ENCODE results near the gene PIGU. TPM values are rescaled to one million over a fixed set of nuclear protein-coding genes. Genes with fewer than 3 reads are reported as not detected.

Gene PIGU
- total and polyA plus RNA-seq, 9 of the 15 experiments (the other 6 are each of a cell fraction or from before 2014, with no cell fraction given), result 6.5 to 100 (median 28.1) TPM

GRCh38 chr20:34541917-34542316 lies 135.0 kb downstream of the PIGU start:
- Histone ChIP-seq H3K4me2 (ENCODE audit: insufficient read depth, low read length) (no peak overlapping the region), H3K36me3 (ENCODE audit: control insufficient read depth, insufficient read depth, low read length) (peaks cover 36% of the 10 kb centered on the region), H3K9me3 (replicated peaks; ENCODE audit: control insufficient read depth, insufficient read depth, low read depth, low read length) (no peaks in the 10 kb centered on the region), H4K20me1 (replicated peaks; ENCODE audit: control insufficient read depth, insufficient read depth, low read length) (no peaks in the 10 kb centered on the region), H3K4me1 (replicated peaks in 1 of 2; ENCODE audit: control insufficient read depth in 2 of 2, insufficient read depth in 2 of 2, low read length in 2 of 2) (peaks cover 0 to 3% of the 10 kb centered on the region in 2 experiments; a peak in 2 of 5 replicates), H3K27me3 (ENCODE audit: control insufficient read depth in 2 of 2, insufficient read depth in 2 of 2, low read length in 2 of 2) (no peaks in the 10 kb centered on the region), H3K4me3 (no peak overlapping the region), H3K79me2 (ENCODE audit: control insufficient read depth, insufficient read depth, low read length) (no peaks in the 10 kb centered on the region), H3K9me1 (ENCODE audit: control insufficient read depth, insufficient read depth, low read length) (no peaks in the 10 kb centered on the region), H2AFZ (ENCODE audit: low read depth, low read length) (no peak overlapping the region), H3K9ac (ENCODE audit: insufficient read depth in 1 of 2, low read depth in 2 of 2, low read length in 2 of 2) (no peak overlapping the region), H3K27ac (ENCODE audit: extremely low read depth, low read depth, low read length) (no peak overlapping the region)
- DNase-seq (ENCODE audit: extremely low read depth in 1 of 4, low spot score in 3 of 4) (no peak), FAIRE-seq (no peak), ATAC-seq (no peak)
- CTCF ChIA-PET (ENCODE audit: low intra/inter-chr PET ratio), result no interaction called here
- intact Hi-C loops (cut with micrococcal nuclease) (no loop called here), in situ Hi-C loops (cut with MboI) (no loop called here)
- WGBS (ENCODE audit: insufficient coverage, low coverage, missing lambda C conversion rate), result 79% methylated on average over 14 of the region's 16 CpGs
- POLR2A ChIA-PET, result interaction anchor here (0.7 to 1.2 kb wide), 3 partner anchors 12 to 17 kb away, joined by 3 to 6 read pairs (median 3); no protein-coding TSS in a partner anchor
- no TSS peak for BruUV-seq (replicated peaks)
- TF ChIP-seq, protein P1, sequence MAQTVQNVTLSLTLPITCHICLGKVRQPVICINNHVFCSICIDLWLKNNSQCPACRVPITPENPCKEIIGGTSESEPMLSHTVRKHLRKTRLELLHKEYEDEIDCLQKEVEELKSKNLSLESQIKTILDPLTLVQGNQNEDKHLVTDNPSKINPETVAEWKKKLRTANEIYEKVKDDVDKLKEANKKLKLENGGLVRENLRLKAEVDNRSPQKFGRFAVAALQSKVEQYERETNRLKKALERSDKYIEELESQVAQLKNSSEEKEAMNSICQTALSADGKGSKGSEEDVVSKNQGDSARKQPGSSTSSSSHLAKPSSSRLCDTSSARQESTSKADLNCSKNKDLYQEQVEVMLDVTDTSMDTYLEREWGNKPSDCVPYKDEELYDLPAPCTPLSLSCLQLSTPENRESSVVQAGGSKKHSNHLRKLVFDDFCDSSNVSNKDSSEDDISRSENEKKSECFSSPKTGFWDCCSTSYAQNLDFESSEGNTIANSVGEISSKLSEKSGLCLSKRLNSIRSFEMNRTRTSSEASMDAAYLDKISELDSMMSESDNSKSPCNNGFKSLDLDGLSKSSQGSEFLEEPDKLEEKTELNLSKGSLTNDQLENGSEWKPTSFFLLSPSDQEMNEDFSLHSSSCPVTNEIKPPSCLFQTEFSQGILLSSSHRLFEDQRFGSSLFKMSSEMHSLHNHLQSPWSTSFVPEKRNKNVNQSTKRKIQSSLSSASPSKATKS (CRISPR knock-in tag; IDR thresholded peaks at IDR 0.05), result no peak
- TF ChIP-seq MCM2 (IDR thresholded peaks at IDR 0.05; ENCODE audit: low read depth) (no peak), ZSCAN32 (CRISPR knock-in tag; IDR thresholded peaks at IDR 0.05) (no peak), FOXP1 (CRISPR knock-in tag; IDR thresholded peaks at IDR 0.05) (no peak), CBX3 (IDR thresholded peaks at IDR 0.05; ENCODE audit: borderline replicate concordance in 1 of 2, low read length in 2 of 2) (no peak), ZNF224 (CRISPR knock-in tag; IDR thresholded peaks at IDR 0.05) (no peak), HMGN3 (IDR thresholded peaks at IDR 0.05; ENCODE audit: borderline replicate concordance, extremely low read depth, insufficient read length, low read depth, low read length) (no peak), PRDM10 (IDR thresholded peaks at IDR 0.05; ENCODE audit: partially characterized antibody) (no peak), SP2 (IDR thresholded peaks at IDR 0.05; ENCODE audit: extremely low read depth, low read depth, low read length, poor library complexity, severe bottlenecking) (no peak), ZNF57 (CRISPR knock-in tag; IDR thresholded peaks at IDR 0.05) (no peak), NFIX (CRISPR knock-in tag; IDR thresholded peaks at IDR 0.05; ENCODE audit: low read depth) (no peak), CHD2 (IDR thresholded peaks at IDR 0.05; ENCODE audit: low read depth, low read length) (no peak)
- TF ChIP-seq, protein P2, sequence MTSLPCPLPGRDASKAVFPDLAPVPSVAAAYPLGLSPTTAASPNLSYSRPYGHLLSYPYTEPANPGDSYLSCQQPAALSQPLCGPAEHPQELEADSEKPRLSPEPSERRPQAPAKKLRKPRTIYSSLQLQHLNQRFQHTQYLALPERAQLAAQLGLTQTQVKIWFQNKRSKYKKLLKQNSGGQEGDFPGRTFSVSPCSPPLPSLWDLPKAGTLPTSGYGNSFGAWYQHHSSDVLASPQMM (CRISPR knock-in tag; IDR thresholded peaks at IDR 0.05), result no peak
- TF ChIP-seq, protein P3, sequence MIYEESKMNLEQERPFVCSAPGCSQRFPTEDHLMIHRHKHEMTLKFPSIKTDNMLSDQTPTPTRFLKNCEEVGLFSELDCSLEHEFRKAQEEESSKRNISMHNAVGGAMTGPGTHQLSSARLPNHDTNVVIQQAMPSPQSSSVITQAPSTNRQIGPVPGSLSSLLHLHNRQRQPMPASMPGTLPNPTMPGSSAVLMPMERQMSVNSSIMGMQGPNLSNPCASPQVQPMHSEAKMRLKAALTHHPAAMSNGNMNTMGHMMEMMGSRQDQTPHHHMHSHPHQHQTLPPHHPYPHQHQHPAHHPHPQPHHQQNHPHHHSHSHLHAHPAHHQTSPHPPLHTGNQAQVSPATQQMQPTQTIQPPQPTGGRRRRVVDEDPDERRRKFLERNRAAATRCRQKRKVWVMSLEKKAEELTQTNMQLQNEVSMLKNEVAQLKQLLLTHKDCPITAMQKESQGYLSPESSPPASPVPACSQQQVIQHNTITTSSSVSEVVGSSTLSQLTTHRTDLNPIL (CRISPR knock-in tag; IDR thresholded peaks at IDR 0.05), result no peak

Data from K562 (cell line).